ENCODE measurements around the gene SMARCAD1. TPM values are rescaled to one million over a fixed set of nuclear protein-coding genes. Genes with fewer than 3 reads are reported as not detected.
A peak's percentile ranks its signal among the peaks of the same experiment; 100 is the strongest.

Gene SMARCAD1
- polyA plus RNA-seq, 2 of the 4 experiments (the other 2 are of a cell fraction): 15.9 to 35.7 TPM

DNA sequence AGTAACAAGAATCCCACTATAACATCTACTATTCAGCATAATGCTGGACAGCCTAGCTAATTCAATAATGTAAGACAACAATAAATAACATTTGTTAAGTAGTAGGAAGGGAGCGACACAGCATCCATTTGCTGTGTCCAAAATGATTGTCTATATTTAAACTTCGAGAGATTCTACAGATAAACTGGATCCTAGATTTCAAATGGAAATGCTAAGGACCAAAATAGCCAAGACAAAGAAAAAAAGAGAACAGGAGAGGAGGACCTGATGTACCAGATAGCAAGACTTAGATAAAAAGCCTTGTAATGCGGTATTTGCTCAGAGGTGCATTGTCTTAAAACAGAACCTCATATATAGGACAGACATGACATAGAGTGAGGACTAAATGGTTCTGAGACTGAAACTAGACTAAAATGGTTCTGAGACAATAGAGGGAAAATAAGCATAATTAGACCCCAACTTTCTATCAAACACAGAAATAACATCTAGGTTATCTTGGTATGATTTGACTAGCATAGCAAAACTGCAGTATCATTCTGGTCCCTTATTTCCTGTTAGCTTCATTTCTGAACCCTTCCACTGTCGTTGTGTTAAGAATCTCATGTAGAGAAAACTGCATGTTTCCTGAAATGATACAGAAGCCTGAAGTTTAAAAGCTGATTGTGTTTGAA lies 131.2 kb downstream of the SMARCAD1 start:
- no peaks in the 10 kb centered on the region for H3K9me3 ChIP-seq
- CTCF ChIA-PET: interaction anchor here (1.0 kb wide), 1 partner anchor 69 kb away, joined by 4 read pairs; no protein-coding TSS in a partner anchor
- no peak for TF ChIP-seq JUN (IDR thresholded peaks at IDR 0.05)
- no peak for TF ChIP-seq FOSL2 (IDR thresholded peaks at IDR 0.05)
- TF ChIP-seq FOSL2 (CRISPR knock-in tag; IDR thresholded peaks at IDR 0.05): no peak
- TF ChIP-seq ZC3H11A (IDR thresholded peaks at IDR 0.05): no peak
- TF ChIP-seq CEBPB (IDR thresholded peaks at IDR 0.05): no peak
- no peak for TF ChIP-seq CHD4 (IDR thresholded peaks at IDR 0.05; ENCODE audit: borderline replicate concordance)
- TF ChIP-seq, protein P1, sequence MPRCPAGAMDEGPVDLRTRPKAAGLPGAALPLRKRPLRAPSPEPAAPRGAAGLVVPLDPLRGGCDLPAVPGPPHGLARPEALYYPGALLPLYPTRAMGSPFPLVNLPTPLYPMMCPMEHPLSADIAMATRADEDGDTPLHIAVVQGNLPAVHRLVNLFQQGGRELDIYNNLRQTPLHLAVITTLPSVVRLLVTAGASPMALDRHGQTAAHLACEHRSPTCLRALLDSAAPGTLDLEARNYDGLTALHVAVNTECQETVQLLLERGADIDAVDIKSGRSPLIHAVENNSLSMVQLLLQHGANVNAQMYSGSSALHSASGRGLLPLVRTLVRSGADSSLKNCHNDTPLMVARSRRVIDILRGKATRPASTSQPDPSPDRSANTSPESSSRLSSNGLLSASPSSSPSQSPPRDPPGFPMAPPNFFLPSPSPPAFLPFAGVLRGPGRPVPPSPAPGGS (IDR thresholded peaks at IDR 0.05): no peak
- no peak for TF ChIP-seq MYC (IDR thresholded peaks at IDR 0.05; ENCODE audit: borderline replicate concordance, low read length)
- no peak for TF ChIP-seq TFCP2L1 (CRISPR knock-in tag; IDR thresholded peaks at IDR 0.05)
- no peak for TF ChIP-seq BHLHE40 (IDR thresholded peaks at IDR 0.05; ENCODE audit: low read depth, low read length)
- no peak for TF ChIP-seq NFE2L2 (conservative IDR thresholded peaks at IDR 0.05; ENCODE audit: low read length)
- TF ChIP-seq MAZ (IDR thresholded peaks at IDR 0.05; ENCODE audit: borderline replicate concordance, low read depth, low read length): no peak
- TF ChIP-seq HDAC2 (IDR thresholded peaks at IDR 0.05): no peak
- no peak for TF ChIP-seq KDM5A (IDR thresholded peaks at IDR 0.05)
- peaks cover 15% of the 10 kb centered on the region; the same call in 2 of the 3 replicates for H3K4me1 ChIP-seq
- no peak overlapping the region for H3K27ac ChIP-seq
- ATAC-seq (no peak), FAIRE-seq (no peak), DNase-seq (ENCODE audit: low read depth in 1 of 2, low spot score in 1 of 2) (no peak)
- no peak overlapping the region for H3K4me3 ChIP-seq
- POLR2A ChIA-PET: no interaction called here
- peak overlapping the region; percentile 10; the same call in 1 of the 3 replicates for H3K4me2 ChIP-seq
- WGBS (ENCODE audit: missing lambda C conversion rate): 68% methylated on average over 4 of the region's 4 CpGs

DNA sequence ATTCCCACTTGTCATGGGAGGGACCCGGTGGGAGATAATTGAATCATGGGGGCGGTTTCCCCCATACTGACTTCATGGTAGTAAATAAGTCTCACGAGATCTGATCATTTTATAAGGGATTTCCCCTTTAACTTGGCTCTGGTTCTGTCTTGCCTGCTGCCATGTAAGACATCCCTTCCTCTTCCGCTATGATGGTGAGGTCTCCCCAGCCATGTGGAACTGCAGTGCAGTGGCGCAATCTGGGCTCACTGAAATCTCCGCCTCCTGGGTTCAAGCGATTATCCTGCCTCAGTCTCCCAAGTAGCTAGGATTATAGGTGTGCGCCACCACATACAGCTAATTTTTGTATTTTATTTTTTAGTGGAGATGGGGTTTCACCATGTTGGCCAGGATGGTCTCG lies 132.1 kb downstream of the SMARCAD1 start:
- no peak overlapping the region for H3K27ac ChIP-seq
- DNase-seq (ENCODE audit: low read depth in 1 of 2, low spot score in 1 of 2) (no peak), FAIRE-seq (no peak), ATAC-seq (no peak)
- POLR2A ChIA-PET: no interaction called here
- H3K4me1 ChIP-seq: peaks cover 5% of the 10 kb centered on the region; the same call in 2 of the 3 replicates
- no peak overlapping the region for H3K4me2 ChIP-seq
- 83% methylated on average over 9 of the region's 9 CpGs for WGBS (ENCODE audit: missing lambda C conversion rate)
- CTCF ChIA-PET: interaction anchor here (1.0 kb wide), 1 partner anchor 68 kb away, joined by 4 read pairs; no protein-coding TSS in a partner anchor
- TF ChIP-seq NPAS2 (CRISPR knock-in tag; IDR thresholded peaks at IDR 0.05; ENCODE audit: borderline replicate concordance): no peak
- TF ChIP-seq FOSB (CRISPR knock-in tag; IDR thresholded peaks at IDR 0.05): no peak
- no peak for TF ChIP-seq RCOR1 (IDR thresholded peaks at IDR 0.05; ENCODE audit: low read depth, low read length)
- TF ChIP-seq, protein P2, sequence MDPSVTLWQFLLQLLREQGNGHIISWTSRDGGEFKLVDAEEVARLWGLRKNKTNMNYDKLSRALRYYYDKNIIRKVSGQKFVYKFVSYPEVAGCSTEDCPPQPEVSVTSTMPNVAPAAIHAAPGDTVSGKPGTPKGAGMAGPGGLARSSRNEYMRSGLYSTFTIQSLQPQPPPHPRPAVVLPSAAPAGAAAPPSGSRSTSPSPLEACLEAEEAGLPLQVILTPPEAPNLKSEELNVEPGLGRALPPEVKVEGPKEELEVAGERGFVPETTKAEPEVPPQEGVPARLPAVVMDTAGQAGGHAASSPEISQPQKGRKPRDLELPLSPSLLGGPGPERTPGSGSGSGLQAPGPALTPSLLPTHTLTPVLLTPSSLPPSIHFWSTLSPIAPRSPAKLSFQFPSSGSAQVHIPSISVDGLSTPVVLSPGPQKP (IDR thresholded peaks at IDR 0.05; ENCODE audit: low read depth, low read length): no peak
- TF ChIP-seq CEBPB (IDR thresholded peaks at IDR 0.05): no peak
- no peak for TF ChIP-seq POLR2A (IDR thresholded peaks at IDR 0.05; ENCODE audit: low read length)
- TF ChIP-seq, protein P3, sequence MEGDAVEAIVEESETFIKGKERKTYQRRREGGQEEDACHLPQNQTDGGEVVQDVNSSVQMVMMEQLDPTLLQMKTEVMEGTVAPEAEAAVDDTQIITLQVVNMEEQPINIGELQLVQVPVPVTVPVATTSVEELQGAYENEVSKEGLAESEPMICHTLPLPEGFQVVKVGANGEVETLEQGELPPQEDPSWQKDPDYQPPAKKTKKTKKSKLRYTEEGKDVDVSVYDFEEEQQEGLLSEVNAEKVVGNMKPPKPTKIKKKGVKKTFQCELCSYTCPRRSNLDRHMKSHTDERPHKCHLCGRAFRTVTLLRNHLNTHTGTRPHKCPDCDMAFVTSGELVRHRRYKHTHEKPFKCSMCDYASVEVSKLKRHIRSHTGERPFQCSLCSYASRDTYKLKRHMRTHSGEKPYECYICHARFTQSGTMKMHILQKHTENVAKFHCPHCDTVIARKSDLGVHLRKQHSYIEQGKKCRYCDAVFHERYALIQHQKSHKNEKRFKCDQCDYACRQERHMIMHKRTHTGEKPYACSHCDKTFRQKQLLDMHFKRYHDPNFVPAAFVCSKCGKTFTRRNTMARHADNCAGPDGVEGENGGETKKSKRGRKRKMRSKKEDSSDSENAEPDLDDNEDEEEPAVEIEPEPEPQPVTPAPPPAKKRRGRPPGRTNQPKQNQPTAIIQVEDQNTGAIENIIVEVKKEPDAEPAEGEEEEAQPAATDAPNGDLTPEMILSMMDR (IDR thresholded peaks at IDR 0.05): no peak
- no peak for TF ChIP-seq JUN (IDR thresholded peaks at IDR 0.05)
- TF ChIP-seq NFE2L2 (conservative IDR thresholded peaks at IDR 0.05; ENCODE audit: low read length): no peak
- no peak for TF ChIP-seq CHD4 (IDR thresholded peaks at IDR 0.05; ENCODE audit: borderline replicate concordance)
- no peak for TF ChIP-seq FOXS1 (CRISPR knock-in tag; IDR thresholded peaks at IDR 0.05)
- TF ChIP-seq ZSCAN20 (CRISPR knock-in tag; IDR thresholded peaks at IDR 0.05): no peak
- TF ChIP-seq, protein P4, sequence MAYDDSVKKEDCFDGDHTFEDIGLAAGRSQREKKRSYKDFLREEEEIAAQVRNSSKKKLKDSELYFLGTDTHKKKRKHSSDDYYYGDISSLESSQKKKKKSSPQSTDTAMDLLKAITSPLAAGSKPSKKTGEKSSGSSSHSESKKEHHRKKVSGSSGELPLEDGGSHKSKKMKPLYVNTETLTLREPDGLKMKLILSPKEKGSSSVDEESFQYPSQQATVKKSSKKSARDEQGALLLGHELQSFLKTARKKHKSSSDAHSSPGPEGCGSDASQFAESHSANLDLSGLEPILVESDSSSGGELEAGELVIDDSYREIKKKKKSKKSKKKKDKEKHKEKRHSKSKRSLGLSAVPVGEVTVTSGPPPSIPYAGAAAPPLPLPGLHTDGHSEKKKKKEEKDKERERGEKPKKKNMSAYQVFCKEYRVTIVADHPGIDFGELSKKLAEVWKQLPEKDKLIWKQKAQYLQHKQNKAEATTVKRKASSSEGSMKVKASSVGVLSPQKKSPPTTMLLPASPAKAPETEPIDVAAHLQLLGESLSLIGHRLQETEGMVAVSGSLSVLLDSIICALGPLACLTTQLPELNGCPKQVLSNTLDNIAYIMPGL (CRISPR knock-in tag; IDR thresholded peaks at IDR 0.05; ENCODE audit: borderline replicate concordance): no peak
- no peak for TF ChIP-seq POLR2AphosphoS2 (conservative IDR thresholded peaks at IDR 0.05; ENCODE audit: low read length)
- TF ChIP-seq CBX2 (IDR thresholded peaks at IDR 0.05; ENCODE audit: borderline replicate concordance, low read depth): no peak
- TF ChIP-seq ZFP36 (IDR thresholded peaks at IDR 0.05; ENCODE audit: borderline replicate concordance, partially characterized antibody): no peak
- TF ChIP-seq, protein P5, sequence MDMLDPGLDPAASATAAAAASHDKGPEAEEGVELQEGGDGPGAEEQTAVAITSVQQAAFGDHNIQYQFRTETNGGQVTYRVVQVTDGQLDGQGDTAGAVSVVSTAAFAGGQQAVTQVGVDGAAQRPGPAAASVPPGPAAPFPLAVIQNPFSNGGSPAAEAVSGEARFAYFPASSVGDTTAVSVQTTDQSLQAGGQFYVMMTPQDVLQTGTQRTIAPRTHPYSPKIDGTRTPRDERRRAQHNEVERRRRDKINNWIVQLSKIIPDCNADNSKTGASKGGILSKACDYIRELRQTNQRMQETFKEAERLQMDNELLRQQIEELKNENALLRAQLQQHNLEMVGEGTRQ (IDR thresholded peaks at IDR 0.05): no peak
- H3K4me3 ChIP-seq: no peak overlapping the region
- H3K9me3 ChIP-seq: no peaks in the 10 kb centered on the region

Measured in A549 (cell line).